Gastrocnemius medialis (tissue), 4 donors: ENCODE measurements around the gene SPARC. TPM values are rescaled to one million over a fixed set of nuclear protein-coding genes. Genes with fewer than 3 reads are reported as not detected.
"Not testable (repeated sequence)": the region's sequence is repeated elsewhere in the genome, so short reads cannot be mapped to it uniquely, and the experiment has no call there.

Experiments used
- ATAC-seq, 2 donors: fragments of 150-250 bp; one replicate each; pipeline ENCODE4 v1.9.1; 2016
- DNase-seq, 2 donors: peaks; one replicate each; pipeline ENCODE4 v3.0.0-alpha.2; 2019
- H3K27ac ChIP-seq, 4 donors: fragments of 200-600 bp; sonication (generic); 1 replicate in 1 of 4; 2 replicates in 3 of 4; pipeline ENCODE4 v1.5.1; 2016 to 2018; ENCODE audit warnings: mild to moderate bottlenecking in 2 of 4, moderate library complexity in 1 of 4
- H3K27me3 ChIP-seq, 3 donors: fragments of 200-600 bp; sonication (generic) in 2 of 3; 1 replicate in 1 of 3; 2 replicates in 2 of 3; pipeline versions ENCODE4 v1.5.1 to v1.6.0; 2016 to 2019; ENCODE audit warnings: mild to moderate bottlenecking in 1 of 3, moderate library complexity in 1 of 3
- H3K36me3 ChIP-seq, 2 donors: fragments of 200-600 bp; sonication (generic) in 1 of 2; one replicate each; pipeline ENCODE4 v1.5.1; 2017 to 2018
- H3K4me1 ChIP-seq, 2 donors: fragments of 200-600 bp; sonication (generic) in 1 of 2; one replicate each; pipeline ENCODE4 v1.5.1; 2016 to 2017; ENCODE audit warnings: mild to moderate bottlenecking in 2 of 2
- H3K4me3 ChIP-seq, 4 donors: fragments of 200-600 bp; sonication (generic) in 3 of 4; 1 replicate in 1 of 4; 2 replicates in 3 of 4; pipeline ENCODE4 v1.5.1; 2016 to 2019; ENCODE audit warnings: mild to moderate bottlenecking in 2 of 4
- H3K9me3 ChIP-seq, 3 donors: fragments of 200-600 bp; sonication (generic) in 2 of 3; 1 replicate in 1 of 3; 2 replicates in 2 of 3; pipeline ENCODE4 v1.5.1; 2016 to 2019
- POLR2A ChIP-seq, 2 donors: fragments of 450-650 bp; IDR thresholded peaks; one replicate each; pipeline ENCODE4 v1.6.1; 2017; ENCODE audit warnings: antibody characterized with exemption in 2 of 2, mild to moderate bottlenecking in 2 of 2, moderate library complexity in 2 of 2
- in situ Hi-C, 4 donors: fragments of 200-750 bp; cut with MboI; loops; one replicate each; pipeline versions ENCODE4 v1.15.0 to v1.8.0; 2017; ENCODE audit warnings: low sequenced_read_pairs in 4 of 4
- intact Hi-C: fragments of 100-400 bp; cut with DNase I; formaldehyde crosslinking; loops from one replicate; pipeline ENCODE4 v1.15.1; 2023; ENCODE audit warnings: low total_unique reads
- total RNA-seq, 4 donors: library from RNA; depleted of rRNA; stranded (reverse); fragments of >200 nt; gene quantifications; one replicate each; pipeline versions ENCODE4 v1.1.0 to v1.2.3, GENCODE V29; 2016
- TF ChIP-seq, protein P1 (sequence below), 5 experiments: fragments of 450-650 bp in 3 of 5; fragments of 200-600 bp in 2 of 5; sonication (generic) in 2 of 5; IDR thresholded peaks in 4 of 5; conservative IDR thresholded peaks in 1 of 5; 1 replicate in 4 of 5; 2 replicates in 1 of 5; pipeline ENCODE4 v1.5.1; 2016 to 2019; ENCODE audit warnings: antibody characterized with exemption in 5 of 5, mild to moderate bottlenecking in 3 of 5, moderate library complexity in 3 of 5

SPARC gene
- total RNA-seq, 4 donors from 2014 or later = 87.7 to 209 (median 163) TPM

DNA sequence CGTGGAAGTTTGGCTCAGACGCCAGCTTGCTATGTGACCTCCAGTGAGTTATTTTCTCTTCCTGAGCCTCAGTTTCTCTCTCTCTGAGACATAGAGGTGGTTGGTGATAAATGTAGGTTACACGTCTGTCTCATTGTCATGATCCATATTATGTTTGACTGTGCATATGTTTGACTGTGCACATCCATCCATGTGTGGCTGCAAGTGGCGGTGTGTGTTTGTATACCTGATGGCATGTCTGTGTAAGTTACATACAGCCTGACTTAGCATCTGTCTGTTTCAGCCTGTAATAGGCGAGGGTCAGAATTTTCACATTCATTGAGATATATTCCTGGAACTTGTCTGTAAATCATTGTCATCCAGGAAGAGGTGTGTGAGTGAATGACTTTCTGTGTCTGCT is 3.3 kb downstream of the SPARC start:
- Histone ChIP-seq H3K4me3 (peak overlapping the region in 2 of 4 donors; percentile 66), H3K4me1 (peaks cover 61 to 79% of the 10 kb centered on the region in 2 donors), H3K36me3 (no peaks in the 10 kb centered on the region), H3K27me3 (no peaks in the 10 kb centered on the region), H3K27ac (peak overlapping the region; percentile 81 to 93 (median 88)), H3K9me3 (no peaks in the 10 kb centered on the region)
- TF ChIP-seq POLR2A (IDR thresholded peaks at IDR 0.05) = no peak
- TF ChIP-seq, protein P1, sequence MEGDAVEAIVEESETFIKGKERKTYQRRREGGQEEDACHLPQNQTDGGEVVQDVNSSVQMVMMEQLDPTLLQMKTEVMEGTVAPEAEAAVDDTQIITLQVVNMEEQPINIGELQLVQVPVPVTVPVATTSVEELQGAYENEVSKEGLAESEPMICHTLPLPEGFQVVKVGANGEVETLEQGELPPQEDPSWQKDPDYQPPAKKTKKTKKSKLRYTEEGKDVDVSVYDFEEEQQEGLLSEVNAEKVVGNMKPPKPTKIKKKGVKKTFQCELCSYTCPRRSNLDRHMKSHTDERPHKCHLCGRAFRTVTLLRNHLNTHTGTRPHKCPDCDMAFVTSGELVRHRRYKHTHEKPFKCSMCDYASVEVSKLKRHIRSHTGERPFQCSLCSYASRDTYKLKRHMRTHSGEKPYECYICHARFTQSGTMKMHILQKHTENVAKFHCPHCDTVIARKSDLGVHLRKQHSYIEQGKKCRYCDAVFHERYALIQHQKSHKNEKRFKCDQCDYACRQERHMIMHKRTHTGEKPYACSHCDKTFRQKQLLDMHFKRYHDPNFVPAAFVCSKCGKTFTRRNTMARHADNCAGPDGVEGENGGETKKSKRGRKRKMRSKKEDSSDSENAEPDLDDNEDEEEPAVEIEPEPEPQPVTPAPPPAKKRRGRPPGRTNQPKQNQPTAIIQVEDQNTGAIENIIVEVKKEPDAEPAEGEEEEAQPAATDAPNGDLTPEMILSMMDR (IDR thresholded peaks at IDR 0.05 in 4 of 5, conservative IDR thresholded peaks at IDR 0.05 in 1 of 5) = no peak
- intact Hi-C loops (no loop called here), in situ Hi-C loops (no loop called here)
- ATAC-seq = no peak
- DNase-seq = no peak

DNA sequence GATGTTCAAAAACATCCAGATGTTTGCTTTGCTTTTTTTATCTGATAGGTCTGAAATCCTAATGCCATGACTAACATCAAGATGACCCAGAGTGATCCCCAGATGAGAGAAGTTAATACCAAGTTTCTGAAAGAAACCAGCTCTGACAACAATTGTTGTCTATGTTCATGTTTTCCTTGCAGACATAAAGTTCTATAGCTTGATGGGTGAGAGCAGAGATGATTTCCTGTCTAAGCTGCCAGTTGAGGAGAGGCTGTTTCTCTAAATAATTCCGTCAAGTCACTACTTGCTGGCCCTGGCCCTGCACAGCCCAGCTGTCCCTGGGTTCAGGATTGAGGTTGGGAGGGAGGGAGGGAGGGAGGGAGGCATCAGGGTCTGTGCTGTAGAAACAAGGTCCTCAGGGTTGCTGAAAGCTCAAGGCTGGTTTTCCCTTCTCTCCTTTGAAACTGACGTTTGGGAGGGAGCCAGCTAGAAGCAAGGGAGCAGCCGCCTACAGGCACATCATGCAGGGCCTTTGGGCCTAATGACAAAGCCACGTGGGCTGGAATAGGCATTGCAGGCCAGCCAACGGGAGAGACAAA is 3.9 kb downstream of the SPARC start:
- intact Hi-C loops = no loop called here
- DNase-seq (no peak), ATAC-seq (no peak)
- Histone ChIP-seq H3K9me3 (no peaks in the 10 kb centered on the region), H3K27ac (peak overlapping the region; percentile 81 to 93 (median 88)), H3K27me3 (no peaks in the 10 kb centered on the region), H3K4me1 (peaks cover 62 to 85% of the 10 kb centered on the region in 2 donors), H3K4me3 (peak overlapping the region in 3 of 4 donors; percentile 14 to 66 (median 66)), H3K36me3 (no peaks in the 10 kb centered on the region)
- TF ChIP-seq POLR2A (IDR thresholded peaks at IDR 0.05) = no peak
- TF ChIP-seq, protein P1 (IDR thresholded peaks at IDR 0.05 in 4 of 5, conservative IDR thresholded peaks at IDR 0.05 in 1 of 5) = no peak
- in situ Hi-C loops = no loop called here

DNA sequence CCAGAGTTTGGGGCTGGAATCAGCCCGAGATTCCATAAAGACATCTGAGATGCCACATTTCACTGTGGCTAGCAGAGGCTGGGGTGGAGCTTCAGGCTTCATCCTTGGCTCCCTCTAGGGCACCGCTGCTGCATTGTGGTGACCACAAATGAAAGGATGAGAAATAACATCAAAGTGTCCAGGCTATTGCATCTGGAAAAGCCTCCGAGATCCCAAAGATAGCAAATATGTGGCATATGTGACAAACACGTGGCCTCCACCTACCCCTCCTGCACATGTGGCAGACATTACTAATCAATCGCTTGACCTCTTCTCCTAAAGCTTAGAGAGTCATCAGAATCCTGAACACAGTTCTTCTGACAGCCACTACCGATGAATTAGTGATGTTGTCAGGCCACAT is 4.5 kb downstream of the SPARC start:
- H3K4me3 ChIP-seq = peak overlapping the region in 3 of 4 donors; percentile 4 to 66 (median 14)
- intact Hi-C loops = no loop called here
- ATAC-seq = no peak

DNA sequence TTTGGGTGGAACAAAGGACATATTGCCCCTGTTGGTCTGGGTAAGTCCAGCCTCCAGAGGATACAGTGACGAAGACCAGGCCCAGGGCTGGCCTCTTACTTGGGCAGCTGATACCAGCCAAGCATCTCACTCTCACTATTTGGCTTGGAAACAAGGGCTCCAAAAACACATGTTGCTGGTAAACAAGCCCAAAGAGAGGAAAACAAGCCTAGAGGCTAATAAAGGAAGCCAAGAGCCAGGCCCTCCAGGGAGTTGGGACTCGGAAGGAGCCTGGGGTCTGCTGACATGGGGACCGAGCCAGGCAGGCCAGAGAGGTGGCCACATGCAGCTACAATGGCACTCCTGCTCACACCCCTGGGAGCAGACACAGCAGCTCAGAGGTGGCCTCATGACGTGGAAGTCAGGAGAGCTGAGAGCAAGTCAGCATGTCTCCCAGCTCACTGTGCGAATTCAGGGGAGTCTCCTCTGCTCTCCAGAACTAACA is 5.7 kb downstream of the SPARC start:
- ATAC-seq (no peak), DNase-seq (no peak)
- intact Hi-C loops = no loop called here
- Histone ChIP-seq H3K4me3 (no peak overlapping the region), H3K9me3 (no peaks in the 10 kb centered on the region), H3K27ac (peak overlapping the region; percentile 81 to 93 (median 88)), H3K27me3 (no peaks in the 10 kb centered on the region), H3K36me3 (peaks cover 0 to 1% of the 10 kb centered on the region in 2 donors), H3K4me1 (peaks cover 54 to 93% of the 10 kb centered on the region in 2 donors)
- in situ Hi-C loops = no loop called here
- TF ChIP-seq, protein P1 (IDR thresholded peaks at IDR 0.05 in 4 of 5, conservative IDR thresholded peaks at IDR 0.05 in 1 of 5) = no peak
- TF ChIP-seq POLR2A (IDR thresholded peaks at IDR 0.05) = peak in 1 of 2 donors; percentile 14

More for the DNA sequence above, 4.5 kb downstream of the SPARC start:
- H3K27me3 ChIP-seq = no peaks in the 10 kb centered on the region
- TF ChIP-seq, protein P1 (IDR thresholded peaks at IDR 0.05 in 4 of 5, conservative IDR thresholded peaks at IDR 0.05 in 1 of 5) = no peak
- TF ChIP-seq POLR2A (IDR thresholded peaks at IDR 0.05) = no peak
- H3K27ac ChIP-seq = peak overlapping the region; percentile 81 to 93 (median 88)
- H3K36me3 ChIP-seq = no peaks in the 10 kb centered on the region
- H3K9me3 ChIP-seq = no peaks in the 10 kb centered on the region
- peaks cover 61 to 86% of the 10 kb centered on the region in 2 donors for H3K4me1 ChIP-seq
- no peak for DNase-seq
- in situ Hi-C loops = no loop called here

DNA sequence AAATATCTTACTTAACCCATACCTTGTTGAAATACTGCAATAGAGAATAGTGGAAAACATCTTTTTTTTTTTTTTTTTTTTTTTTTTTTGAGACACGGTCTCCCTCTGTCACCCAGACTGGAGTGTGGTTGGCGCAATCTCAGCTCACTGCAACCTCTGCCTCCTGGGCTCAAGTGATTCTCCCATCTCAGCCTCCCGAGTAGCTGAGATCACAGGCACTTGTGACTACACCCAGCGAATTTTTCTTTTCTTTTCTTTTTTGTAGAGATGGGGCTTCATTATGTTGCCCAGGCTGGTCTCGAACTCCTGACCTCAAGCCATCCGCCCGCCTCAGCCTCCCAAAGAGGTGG is 6.6 kb downstream of the SPARC start:
- H3K27me3 ChIP-seq, H3K36me3 ChIP-seq, ATAC-seq, H3K9me3 ChIP-seq, in situ Hi-C loops, DNase-seq, intact Hi-C loops, H3K4me3 ChIP-seq: not testable (repeated sequence)
- peak overlapping the region; percentile 81 to 93 (median 88) for H3K27ac ChIP-seq
- H3K4me1 ChIP-seq = peaks cover 47 to 94% of the 10 kb centered on the region in 2 donors
